ENCODE results near the gene CYBRD1. TPM values are rescaled to one million over a fixed set of nuclear protein-coding genes. Genes with fewer than 3 reads are reported as not detected.
"Not testable (repeated sequence)": the region's sequence is repeated elsewhere in the genome, so short reads cannot be mapped to it uniquely, and the experiment has no call there.

CYBRD1 gene
- total RNA-seq, 3 donors from 2014 or later = 0.13 to 1.6 (median 0.63) TPM

DNA sequence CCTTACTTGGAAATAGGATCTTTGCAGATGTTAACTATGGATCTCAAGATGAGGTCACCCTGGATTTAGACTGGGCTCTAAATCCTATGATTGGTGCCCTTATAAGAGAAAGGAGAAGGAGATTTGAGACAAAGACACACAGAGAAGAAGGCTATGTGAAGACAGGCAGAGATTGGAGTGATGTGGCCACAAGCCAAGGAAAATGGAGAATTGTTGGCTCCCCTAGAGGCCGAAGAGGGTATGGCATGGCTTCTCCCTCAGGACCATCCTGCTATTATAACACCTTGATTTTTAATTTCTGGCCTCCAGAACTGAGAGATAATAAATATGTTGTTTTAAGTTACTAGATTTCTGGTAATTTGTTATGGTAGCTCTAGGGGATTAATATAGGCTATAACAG is 7.6 kb downstream of the CYBRD1 start:
- peaks cover 6% of the 10 kb centered on the region for H3K9me3 Mint-ChIP-seq
- peaks cover 24% of the 10 kb centered on the region for H3K27me3 Mint-ChIP-seq (ENCODE audit: low read depth)
- no peak for ATAC-seq
- H3K4me3 Mint-ChIP-seq = no peak overlapping the region
- no peak for DNase-seq
- H3K36me3 Mint-ChIP-seq (ENCODE audit: insufficient read depth) = no peaks in the 10 kb centered on the region
- H3K4me1 Mint-ChIP-seq (ENCODE audit: low read depth) = no peaks in the 10 kb centered on the region

DNA sequence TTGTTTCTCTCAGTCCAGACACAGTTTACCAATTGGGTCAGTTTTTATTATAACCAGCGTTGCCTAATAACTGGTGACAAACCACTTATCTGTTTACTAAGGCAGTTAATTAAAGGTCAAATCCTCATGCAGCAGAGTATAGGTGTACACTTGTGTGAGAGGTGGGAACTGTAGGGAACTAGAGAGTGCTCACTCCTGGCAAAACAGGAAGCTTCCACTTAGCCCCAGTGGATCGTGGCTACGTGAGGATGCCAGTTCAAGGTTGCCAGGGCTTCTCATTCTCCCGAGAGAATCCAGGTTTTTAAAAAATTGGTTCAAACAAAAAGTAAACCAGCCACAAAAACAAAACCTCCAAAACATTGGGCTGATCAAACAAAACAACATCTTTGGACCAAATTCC is 8.1 kb downstream of the CYBRD1 start:
- H3K4me3 Mint-ChIP-seq = no peak overlapping the region

DNA sequence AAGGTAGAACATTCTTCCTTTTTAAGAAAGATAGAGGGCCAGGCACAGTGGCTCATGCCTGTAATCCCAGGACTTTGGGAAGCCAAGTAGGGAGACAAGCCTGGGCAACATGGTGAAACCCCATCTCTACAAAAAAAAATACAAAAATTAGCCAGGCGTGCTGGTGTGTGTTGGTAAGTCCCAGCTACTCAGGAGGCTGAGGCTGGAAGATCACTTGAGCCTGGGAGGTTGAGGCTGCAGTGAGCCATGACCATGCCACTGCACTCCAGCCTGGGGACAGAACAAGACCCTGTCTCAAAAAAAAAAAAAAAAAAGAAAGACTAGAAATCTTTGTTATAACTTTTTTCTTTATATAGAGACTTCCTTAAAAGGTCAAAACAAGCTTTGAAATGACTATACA is 8.6 kb downstream of the CYBRD1 start:
- not testable (repeated sequence) for H3K4me1 Mint-ChIP-seq (ENCODE audit: low read depth); H3K4me3 Mint-ChIP-seq; DNase-seq; H3K9me3 Mint-ChIP-seq; H3K36me3 Mint-ChIP-seq (ENCODE audit: insufficient read depth); ATAC-seq
- peaks cover 21% of the 10 kb centered on the region for H3K27me3 Mint-ChIP-seq (ENCODE audit: low read depth)

More for the DNA sequence above, 8.1 kb downstream of the CYBRD1 start:
- Mint-ChIP-seq H3K36me3 (ENCODE audit: insufficient read depth) (no peaks in the 10 kb centered on the region), H3K4me1 (ENCODE audit: low read depth) (no peaks in the 10 kb centered on the region), H3K27me3 (ENCODE audit: low read depth) (peaks cover 20% of the 10 kb centered on the region), H3K9me3 (peaks cover 6% of the 10 kb centered on the region)
- ATAC-seq (no peak), DNase-seq (no peak)

DNA sequence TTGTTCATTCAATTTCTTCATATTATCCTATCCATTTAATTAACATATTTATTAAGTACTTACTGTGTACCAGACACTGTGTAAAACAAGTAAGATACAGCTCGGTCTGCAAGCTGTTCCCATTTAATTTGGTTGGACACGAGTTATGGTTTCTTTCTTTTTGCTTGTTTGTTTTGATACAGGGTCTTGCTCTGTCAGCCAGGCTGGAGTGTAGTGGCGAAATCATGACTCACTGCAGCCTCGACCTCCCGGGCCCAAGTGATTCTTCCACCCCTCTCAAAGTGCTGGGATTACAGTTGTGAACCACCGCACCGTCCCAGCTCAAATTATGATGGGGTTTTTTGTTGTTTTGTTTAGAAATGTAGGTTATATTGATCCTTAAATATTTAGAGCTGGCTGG is 9.0 kb downstream of the CYBRD1 start:
- Mint-ChIP-seq H3K9me3 (peaks cover 6% of the 10 kb centered on the region), H3K4me1 (ENCODE audit: low read depth) (no peaks in the 10 kb centered on the region), H3K36me3 (ENCODE audit: insufficient read depth) (no peaks in the 10 kb centered on the region)

DNA sequence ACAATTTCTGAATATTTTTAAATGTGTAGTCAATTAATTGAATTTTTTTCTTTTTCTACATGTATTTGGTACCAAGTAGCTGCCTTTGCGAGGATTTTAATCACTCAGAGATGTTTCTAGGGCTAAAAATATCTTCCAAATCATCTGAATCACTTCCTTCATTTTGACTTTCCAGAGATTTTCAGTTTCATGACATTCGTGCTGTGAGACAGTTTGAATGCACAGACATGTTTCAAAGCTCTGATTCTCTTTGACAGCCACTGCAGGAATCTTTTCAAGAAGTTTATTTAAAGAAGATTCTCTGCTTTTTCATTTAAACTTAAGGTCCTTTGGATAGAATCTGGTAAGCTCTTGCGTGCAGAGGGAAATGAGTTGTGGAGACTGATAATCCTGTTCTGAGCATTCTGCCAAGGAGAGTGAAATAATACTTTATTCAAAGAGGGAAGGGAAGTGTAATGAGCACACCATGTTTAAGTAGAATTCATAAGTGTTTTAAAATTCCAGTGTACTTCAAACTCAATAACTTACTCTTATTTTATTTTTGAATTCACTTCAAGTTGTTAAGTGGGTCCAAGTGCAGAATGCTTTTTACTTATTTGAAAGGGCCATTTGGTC is 9.7 kb downstream of the CYBRD1 start:
- H3K9me3 Mint-ChIP-seq = peaks cover 6% of the 10 kb centered on the region
- DNase-seq (no peak), ATAC-seq (no peak)
- H3K4me3 Mint-ChIP-seq = no peak overlapping the region
- H3K4me1 Mint-ChIP-seq (ENCODE audit: low read depth) = no peaks in the 10 kb centered on the region
- peaks cover 28% of the 10 kb centered on the region for H3K27me3 Mint-ChIP-seq (ENCODE audit: low read depth)
- H3K36me3 Mint-ChIP-seq (ENCODE audit: insufficient read depth) = no peaks in the 10 kb centered on the region

More for the DNA sequence above, 9.0 kb downstream of the CYBRD1 start:
- ATAC-seq = no peak
- DNase-seq = no peak
- peaks cover 24% of the 10 kb centered on the region for H3K27me3 Mint-ChIP-seq (ENCODE audit: low read depth)
- no peak overlapping the region for H3K4me3 Mint-ChIP-seq

DNA sequence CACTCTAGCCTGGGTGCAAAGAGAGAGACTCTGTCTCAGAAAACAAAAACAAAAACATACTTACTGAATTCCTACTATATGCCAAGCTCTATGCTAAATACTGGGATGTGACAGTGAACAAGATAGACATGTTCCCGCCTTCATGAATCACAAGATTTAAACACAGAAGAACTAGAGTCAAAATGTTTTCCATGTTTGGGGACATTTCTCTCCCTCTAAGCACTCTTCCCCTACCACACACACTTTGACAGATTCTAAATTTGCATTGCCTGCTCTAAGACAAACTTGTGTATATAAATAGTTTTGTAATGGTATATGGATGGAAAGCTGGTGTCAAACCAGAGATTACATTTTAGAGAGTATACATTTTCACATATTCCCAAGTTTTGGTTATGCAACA is 11.1 kb downstream of the CYBRD1 start:
- Mint-ChIP-seq H3K27me3 (ENCODE audit: low read depth) (peaks cover 26% of the 10 kb centered on the region), H3K9me3 (peaks cover 6% of the 10 kb centered on the region), H3K36me3 (ENCODE audit: insufficient read depth) (no peaks in the 10 kb centered on the region)

DNA sequence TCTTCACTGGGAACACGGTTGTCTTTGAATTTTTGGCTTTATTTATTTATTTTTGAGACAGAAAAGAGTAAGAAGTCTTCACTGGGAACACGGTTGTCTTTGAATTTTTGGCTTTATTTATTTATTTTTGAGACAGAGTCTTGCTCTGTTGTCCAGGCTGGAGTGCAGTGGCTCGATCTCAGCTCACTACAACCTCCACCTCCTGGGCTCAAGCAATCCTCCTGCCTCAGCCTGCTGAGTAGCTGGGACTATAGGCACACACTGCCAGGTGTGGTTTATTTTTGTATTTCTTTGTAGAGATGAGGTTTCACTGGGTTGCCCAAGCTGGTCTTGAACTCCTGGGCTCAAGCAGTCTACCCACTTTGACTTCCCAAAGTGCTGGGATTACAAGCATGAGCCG is 13.3 kb downstream of the CYBRD1 start:
- not testable (repeated sequence) for H3K9me3 Mint-ChIP-seq; H3K4me1 Mint-ChIP-seq (ENCODE audit: low read depth); H3K36me3 Mint-ChIP-seq (ENCODE audit: insufficient read depth); H3K4me3 Mint-ChIP-seq; DNase-seq; ATAC-seq
- H3K27me3 Mint-ChIP-seq (ENCODE audit: low read depth) = peaks cover 21% of the 10 kb centered on the region

More for the DNA sequence above, 11.1 kb downstream of the CYBRD1 start:
- Mint-ChIP-seq H3K4me3 (no peak overlapping the region), H3K4me1 (ENCODE audit: low read depth) (no peaks in the 10 kb centered on the region)
- no peak for ATAC-seq
- no peak for DNase-seq

DNA sequence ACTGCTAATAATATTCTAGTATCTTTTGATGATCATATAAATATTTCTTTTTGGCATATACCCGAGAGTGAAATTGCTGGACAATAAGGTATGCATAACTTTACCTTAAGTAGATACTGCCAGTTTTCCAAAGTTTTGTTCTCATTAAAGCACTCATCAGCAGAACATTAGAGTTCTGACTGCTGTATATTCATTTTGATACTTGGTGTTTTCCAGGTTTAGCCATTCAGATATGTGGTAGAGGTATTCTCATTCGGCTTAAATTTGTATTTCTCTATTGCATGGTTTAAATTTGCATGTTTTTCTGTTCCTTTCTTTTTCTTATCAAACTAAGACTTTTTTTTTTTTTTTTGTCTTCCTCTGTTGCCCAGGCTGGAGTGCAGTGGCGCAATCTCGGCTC is 18.2 kb downstream of the CYBRD1 start:
- Mint-ChIP-seq H3K9me3 (no peaks in the 10 kb centered on the region), H3K36me3 (ENCODE audit: insufficient read depth) (no peaks in the 10 kb centered on the region), H3K4me1 (ENCODE audit: low read depth) (no peaks in the 10 kb centered on the region), H3K4me3 (no peak overlapping the region), H3K27me3 (ENCODE audit: low read depth) (peaks cover 29% of the 10 kb centered on the region)
- no peak for DNase-seq
- ATAC-seq = no peak

DNA sequence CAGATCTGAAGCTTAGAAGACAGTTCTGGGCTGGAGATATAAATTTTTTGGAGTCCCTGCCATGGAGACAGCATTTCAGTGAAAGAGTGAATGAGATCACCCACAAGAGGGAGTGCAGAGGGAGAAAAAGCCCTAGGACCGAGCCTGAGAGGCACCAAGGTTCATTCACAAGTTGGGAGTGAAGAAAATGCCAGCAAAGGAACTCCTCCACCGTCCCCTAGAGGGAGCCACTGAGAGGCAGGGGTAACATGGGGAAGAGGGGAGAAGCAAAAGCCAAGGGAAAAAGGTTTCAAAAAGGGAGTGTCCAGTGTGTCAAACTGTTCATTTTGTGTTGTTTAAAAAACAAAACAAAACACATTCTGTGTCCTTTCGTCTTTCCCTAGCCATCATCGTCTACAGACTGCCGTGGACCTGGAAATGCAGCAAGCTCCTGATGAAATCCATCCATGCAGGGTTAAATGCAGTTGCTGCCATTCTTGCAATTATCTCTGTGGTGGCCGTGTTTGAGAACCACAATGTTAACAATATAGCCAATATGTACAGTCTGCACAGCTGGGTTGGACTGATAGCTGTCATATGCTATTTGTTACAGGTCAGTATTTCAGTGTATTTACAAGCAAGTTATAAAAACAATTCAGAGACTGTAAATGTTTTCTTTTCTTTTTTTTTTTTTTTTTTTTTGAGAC is 19.1 kb downstream of the CYBRD1 start:
- Mint-ChIP-seq H3K4me1 (ENCODE audit: low read depth) (no peaks in the 10 kb centered on the region), H3K4me3 (no peak overlapping the region), H3K9me3 (no peaks in the 10 kb centered on the region), H3K27me3 (ENCODE audit: low read depth) (peaks cover 24% of the 10 kb centered on the region), H3K36me3 (ENCODE audit: insufficient read depth) (no peaks in the 10 kb centered on the region)
- ATAC-seq = no peak
- DNase-seq = no peak

DNA sequence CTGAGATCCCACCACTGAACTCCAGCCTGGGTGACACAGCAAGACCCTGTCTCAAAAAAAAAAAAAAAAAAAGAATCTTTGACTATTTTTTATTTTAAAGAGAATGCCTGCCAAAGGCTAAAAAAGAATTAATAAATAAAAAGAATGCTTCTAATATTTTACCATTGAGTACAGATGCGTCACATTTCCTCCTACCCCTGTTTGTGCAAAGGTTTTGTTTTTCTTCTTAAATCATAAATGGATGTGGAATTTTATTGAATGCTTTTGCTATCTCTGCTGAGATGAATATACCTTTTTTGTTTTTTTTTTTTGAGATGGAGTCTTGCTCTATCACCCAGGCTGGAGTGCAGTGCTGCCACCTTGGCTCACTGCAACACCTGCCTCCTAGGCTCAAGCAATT is 22.8 kb downstream of the CYBRD1 start:
- Mint-ChIP-seq H3K4me1 (ENCODE audit: low read depth) (no peaks in the 10 kb centered on the region), H3K36me3 (ENCODE audit: insufficient read depth) (no peaks in the 10 kb centered on the region), H3K9me3 (no peaks in the 10 kb centered on the region), H3K27me3 (ENCODE audit: low read depth) (peaks cover 14% of the 10 kb centered on the region), H3K4me3 (no peak overlapping the region)
- DNase-seq (no peak), ATAC-seq (no peak)

DNA sequence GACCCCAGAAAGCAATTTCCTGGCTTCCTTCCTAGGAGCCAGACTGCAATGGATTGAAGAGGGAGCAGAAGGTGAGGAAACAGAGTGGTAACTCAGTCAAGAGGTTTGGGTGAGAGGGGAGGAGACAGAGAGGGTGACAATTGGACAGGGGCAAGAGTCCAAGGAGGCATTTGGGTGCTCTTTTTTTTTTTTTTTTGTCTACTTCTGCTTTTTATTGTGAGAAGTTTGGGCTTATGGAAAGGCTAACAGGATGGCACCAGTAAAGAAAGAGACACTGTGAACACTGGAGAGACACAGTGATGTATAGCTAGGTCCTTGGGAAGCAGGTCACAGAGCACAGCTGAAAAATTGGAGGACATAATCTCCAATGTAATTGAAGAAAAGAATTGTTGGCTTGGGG is 25.0 kb downstream of the CYBRD1 start:
- Mint-ChIP-seq H3K9me3 (no peaks in the 10 kb centered on the region), H3K4me1 (ENCODE audit: low read depth) (no peaks in the 10 kb centered on the region), H3K27me3 (ENCODE audit: low read depth) (peaks cover 7% of the 10 kb centered on the region), H3K36me3 (ENCODE audit: insufficient read depth) (no peaks in the 10 kb centered on the region), H3K4me3 (no peak overlapping the region)
- DNase-seq (no peak), ATAC-seq (no peak)

DNA sequence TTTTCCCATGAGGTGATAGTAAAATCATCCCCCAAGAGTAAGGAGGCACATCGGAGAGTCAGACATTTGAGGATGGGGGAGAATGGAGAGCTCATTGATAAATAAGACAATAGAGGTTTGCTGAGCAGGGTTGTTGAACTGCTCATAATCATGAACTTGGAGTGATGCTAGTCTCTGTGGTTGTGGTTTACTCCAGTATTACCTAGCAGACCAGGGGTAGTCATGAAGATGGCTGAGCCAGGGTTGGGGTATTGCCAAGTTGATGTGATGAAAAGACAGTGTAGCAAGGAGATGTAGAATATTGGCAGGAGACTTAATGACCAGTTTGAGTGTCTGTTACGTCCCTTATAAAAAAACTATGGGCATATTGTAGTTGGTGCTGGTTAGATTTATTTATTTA is 25.4 kb downstream of the CYBRD1 start:
- no peak for ATAC-seq
- Mint-ChIP-seq H3K4me3 (no peak overlapping the region), H3K27me3 (ENCODE audit: low read depth) (peaks cover 7% of the 10 kb centered on the region), H3K9me3 (no peaks in the 10 kb centered on the region), H3K4me1 (ENCODE audit: low read depth) (no peaks in the 10 kb centered on the region), H3K36me3 (ENCODE audit: insufficient read depth) (no peaks in the 10 kb centered on the region)
- no peak for DNase-seq

DNA sequence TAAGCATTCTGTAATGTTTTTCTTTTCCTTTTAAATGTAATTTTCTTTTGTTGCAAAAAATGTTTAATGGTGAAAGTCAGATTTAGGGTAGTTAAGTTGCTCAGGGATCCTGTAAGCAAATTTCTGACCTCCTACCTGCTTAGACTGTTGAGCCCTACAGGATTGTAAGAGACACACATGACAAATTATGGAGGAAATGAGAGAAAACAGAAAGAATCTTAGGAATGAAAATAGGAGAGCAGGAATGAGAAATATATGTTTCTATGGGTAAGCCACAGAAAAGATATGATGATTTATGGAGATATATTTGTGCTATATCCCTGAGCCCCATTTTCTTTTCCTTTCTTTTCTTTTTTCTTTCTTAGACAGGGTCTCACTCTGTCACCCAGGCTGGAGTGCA is 28.3 kb downstream of the CYBRD1 start:
- Mint-ChIP-seq H3K4me1 (ENCODE audit: low read depth) (no peaks in the 10 kb centered on the region), H3K27me3 (ENCODE audit: low read depth) (no peaks in the 10 kb centered on the region), H3K36me3 (ENCODE audit: insufficient read depth) (no peaks in the 10 kb centered on the region), H3K9me3 (no peaks in the 10 kb centered on the region), H3K4me3 (no peak overlapping the region)
- no peak for DNase-seq
- ATAC-seq = no peak

DNA sequence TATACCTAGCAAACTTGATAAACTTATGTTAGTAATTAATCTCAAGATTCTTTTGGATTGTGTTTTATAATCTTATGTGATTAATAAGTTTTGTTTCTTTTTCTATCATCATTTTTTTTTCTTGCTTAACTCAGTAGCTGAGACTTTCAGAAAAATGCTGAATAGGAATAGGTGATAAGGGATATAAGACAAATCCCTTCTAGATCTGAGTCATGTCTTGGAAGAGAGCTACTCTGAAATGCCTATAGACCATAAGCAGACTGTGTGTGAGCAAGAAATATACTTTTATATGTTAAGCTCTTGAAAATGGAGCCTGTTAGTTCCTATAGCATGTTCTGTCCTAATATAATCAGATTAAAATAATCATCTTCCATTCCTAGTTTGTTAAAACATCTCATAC is 29.6 kb downstream of the CYBRD1 start:
- Mint-ChIP-seq H3K27me3 (ENCODE audit: low read depth) (no peaks in the 10 kb centered on the region), H3K36me3 (ENCODE audit: insufficient read depth) (no peaks in the 10 kb centered on the region), H3K4me3 (no peak overlapping the region), H3K9me3 (no peaks in the 10 kb centered on the region), H3K4me1 (ENCODE audit: low read depth) (no peaks in the 10 kb centered on the region)
- no peak for ATAC-seq
- DNase-seq = no peak

DNA sequence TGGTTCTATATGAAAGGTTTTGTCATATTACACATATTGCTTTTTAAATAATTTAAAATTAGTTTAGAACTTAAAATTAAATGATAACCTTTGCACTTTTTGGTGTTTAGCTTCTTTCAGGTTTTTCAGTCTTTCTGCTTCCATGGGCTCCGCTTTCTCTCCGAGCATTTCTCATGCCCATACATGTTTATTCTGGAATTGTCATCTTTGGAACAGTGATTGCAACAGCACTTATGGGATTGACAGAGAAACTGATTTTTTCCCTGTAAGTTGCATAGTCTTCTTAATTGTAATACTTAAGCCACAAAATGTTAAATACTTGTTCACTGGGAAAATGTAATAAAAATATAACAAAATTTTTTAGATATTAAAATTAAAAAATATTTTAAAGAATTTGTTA is 31.0 kb downstream of the CYBRD1 start:
- Mint-ChIP-seq H3K27me3 (ENCODE audit: low read depth) (no peaks in the 10 kb centered on the region), H3K4me3 (no peak overlapping the region), H3K9me3 (no peaks in the 10 kb centered on the region), H3K4me1 (ENCODE audit: low read depth) (no peaks in the 10 kb centered on the region), H3K36me3 (ENCODE audit: insufficient read depth) (no peaks in the 10 kb centered on the region)
- ATAC-seq (no peak), DNase-seq (no peak)
